Activated gamma-delta T cell treated with anti-CD3 and anti-CD28 coated beads, Interleukin-2, amount 50 U/mL, for 16 hours (primary cell): ENCODE results near the gene XRCC4.
"Not testable (repeated sequence)": the region's sequence is repeated elsewhere in the genome, so short reads cannot be mapped to it uniquely, and the experiment has no call there.

Experiments
- DNase-seq: peaks from one replicate; pipeline ENCODE4 v3.0.0-alpha.2; 2020; ENCODE audit warnings: low read depth

XRCC4 gene

DNA sequence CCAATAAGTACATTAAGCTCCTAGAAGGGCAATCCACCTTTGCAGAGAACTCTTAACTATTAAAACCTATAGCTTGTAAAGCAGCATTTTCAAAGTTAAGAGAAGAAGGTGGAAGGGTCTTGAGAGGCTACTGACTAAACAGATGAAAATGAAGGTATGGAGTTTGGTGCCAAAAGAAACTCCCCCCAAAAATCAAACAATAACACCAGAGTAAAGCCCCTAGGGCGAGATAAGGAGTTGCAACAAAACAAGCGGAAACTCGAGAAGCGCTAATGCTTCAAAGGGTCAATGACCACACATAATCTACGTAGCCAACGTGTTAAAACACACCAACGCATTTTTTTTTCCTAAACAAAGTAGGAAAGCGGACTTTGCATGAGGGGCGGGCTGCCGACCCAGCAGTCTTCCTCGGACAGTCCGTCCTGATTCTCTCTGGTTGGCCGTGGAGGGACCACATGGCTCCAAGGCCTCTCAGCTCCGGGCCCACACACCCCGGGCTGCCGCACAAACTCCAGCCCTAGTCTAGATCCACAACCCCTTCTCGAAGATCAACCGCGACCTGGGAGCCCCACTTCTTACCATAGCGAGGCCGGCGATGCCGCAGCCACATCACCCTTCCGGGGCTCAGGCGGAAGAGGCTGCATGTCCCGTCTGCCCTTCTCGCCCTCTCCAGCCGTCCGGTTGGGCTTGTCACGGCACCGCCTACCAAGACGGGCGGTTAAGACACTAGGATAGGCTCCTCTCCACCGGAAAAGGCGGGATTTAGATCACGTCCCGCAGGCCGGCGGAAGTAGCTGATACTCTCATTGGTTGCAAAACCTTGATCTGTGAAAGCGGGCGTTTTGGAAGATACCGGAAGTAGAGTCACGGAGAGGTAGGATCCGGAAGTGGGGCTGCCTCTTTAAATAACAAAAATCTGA lies at the start of gene XRCC4, which contains the start of gene TMEM167A:
XRCC4 (plus strand) TSS at position 806 of the 920 bp plus-strand sequence. CDS start 27,373 bp downstream, outside the sequence.
TMEM167A (minus strand) TSS at position 653 of the 920 bp plus-strand sequence; CDS start at position 582, 71 bp downstream.
- peak; percentile 92 for DNase-seq

DNA sequence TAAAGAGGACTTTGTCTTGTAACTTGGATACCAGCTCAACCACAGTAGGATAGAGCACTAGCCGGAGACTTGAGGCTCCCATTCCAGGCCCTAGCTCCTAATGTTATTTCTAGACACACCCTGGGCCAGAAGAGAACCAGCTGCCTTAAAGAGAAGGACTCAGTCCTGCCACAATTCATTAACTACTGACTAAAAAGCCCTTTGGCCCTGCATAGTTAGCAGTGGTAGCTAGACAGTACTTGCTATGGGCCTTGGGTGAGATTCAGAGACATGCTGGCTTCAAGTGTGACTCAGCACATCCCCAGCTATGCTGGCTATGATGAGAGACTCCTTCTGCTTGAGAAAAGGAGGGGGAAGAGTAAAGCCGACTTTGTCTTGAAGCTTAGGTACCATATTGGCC lies 47.4 kb upstream of the XRCC4 start:
- no peak for DNase-seq

DNA sequence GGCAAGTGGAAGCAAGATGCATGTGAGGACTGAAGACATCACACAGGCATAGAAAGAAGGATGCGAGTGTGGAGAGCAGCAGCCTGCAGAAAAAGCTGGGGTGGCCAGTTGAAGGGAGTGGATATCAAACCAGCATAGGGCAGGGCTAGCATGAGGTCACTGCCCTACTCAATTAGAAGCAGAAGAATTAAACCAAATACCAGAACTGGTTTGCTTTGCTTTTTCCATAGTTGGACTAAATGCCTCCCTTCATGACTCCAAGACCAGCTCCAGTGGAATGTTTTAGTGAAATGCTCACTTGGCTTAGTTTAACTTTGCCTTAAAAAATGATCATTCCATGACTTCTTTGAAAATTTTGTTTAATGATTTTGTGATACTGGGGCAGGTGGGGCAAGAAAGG lies 46.0 kb upstream of the XRCC4 start:
- DNase-seq = no peak

DNA sequence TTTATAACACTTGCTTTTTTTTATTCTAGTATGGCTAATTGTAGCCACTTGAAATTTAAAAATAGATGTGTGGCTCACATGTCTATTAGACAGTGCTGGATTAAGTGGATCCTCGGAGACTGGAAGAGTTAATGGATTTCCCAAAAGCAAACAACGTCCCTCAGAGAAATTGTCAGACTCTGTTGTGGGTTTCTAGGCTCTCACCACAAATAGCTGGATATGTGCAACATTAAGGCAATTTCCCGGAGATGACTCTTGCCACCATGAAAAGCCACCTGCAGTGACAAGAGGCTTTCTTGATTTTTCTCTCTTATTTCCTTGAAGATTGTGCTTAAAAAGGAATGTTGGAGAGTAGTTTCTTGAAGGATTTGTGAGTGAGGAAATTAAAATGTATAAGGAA lies 43.3 kb upstream of the XRCC4 start:
- no peak for DNase-seq

DNA sequence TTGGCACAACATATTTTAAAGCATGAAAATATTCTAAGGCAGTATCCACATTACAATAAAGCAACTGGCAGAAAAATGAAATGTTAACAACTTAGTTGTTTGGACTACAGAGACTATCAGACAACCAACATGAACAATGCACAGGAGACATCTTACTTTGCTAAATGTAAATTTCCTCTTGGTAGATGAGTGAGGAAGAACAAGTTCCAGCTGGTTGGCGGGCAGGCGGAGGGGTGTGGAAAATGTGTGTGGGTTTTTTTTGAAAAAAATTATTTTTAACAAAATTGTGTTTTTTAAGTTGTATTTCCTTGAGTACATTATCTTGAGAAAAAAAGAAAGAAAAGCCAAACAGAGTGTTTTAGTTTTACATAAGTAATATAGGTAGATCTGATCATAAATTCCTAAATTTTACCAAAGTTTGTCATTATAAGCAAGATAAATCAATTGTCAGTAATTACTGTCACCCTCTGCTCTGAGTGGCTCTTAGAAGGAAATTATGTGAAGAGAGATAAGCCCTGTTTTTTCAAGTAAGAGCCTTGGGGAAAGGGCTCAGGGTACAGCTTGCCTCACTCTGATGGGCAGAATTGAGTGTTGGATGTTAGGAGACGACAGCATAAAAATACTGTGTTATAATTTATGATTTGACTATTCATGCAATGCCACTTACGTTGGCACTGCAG lies 42.7 kb upstream of the XRCC4 start:
- DNase-seq = no peak

DNA sequence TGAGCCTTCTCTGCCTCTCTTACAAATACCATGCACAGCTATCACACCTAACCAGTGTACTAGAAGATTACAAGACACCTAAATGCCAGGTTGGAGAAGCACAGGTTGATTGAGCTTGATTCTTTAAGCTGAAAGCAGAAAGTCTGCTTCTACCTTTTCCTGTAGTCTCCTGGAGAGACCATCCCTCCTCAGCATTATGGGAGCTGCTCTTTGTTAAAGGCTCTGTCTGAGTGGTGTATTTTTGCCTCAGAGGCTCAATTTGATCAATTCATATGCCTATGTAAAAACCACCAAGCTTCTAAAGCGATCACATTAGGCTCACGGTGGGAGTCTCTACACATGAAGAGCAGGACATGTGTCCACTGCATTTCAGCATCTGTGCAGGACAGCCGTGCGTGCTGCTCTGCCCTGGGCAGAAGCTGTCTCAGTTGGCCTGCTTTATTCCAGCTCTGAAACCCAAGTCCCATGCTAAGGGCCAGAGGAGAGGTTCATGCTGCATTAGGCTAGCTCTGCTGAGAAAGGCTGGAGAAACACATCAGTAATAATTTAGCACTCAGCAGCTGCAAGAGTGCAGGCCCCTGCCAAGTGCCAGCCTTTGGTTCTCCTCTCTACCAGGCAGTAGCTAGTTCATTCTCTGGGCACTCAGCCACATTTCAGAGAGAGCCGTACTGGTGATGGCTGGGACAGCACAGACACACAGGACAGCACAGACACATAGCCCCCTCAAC lies 41.8 kb upstream of the XRCC4 start:
- DNase-seq = no peak

DNA sequence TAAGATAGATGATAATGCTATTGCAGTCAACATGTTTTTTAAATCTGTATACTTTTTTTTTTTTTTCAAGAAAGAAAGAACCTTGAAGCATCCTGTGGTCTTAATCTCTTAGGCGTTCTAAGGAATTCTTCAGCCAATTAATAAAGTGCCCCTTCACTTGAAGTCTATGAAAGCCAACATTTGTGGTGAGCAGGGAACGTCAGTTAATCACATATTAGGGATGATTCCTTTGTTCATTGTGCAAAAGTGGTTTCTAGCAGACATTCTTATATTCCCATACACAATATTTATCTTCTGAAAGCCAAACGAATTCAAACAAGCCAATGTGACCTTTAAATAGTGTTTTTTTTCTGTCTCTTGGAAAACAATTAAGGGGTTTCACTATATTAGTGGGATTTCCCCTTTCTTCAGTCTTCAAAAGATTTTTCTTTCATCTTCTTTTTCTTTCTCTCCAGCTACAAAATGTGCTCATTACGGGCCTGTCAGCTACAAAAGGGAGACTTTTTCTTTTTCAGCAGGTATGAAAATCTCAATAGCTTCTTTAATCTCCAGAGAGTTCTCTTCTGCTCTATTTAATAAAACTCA lies 40.3 kb upstream of the XRCC4 start:
- DNase-seq = no peak

DNA sequence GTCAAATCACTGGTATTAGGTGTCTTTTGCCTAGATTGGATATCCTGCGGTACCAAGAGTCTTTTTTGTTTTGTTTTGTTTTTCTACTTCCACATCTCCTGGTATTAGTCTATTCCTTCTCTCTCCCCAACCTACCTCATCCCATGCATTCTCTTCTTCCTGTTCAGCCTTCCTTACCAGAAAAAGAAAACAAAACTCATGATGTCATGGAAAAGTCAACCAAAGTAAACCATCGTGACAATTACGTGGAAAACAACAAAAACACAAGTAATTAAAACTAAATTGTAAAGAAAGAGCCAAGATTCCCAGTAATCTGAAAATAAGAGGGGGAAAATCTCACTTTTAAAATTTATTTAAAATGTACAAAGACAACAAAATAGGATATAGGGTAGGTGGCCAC lies 38.4 kb upstream of the XRCC4 start:
- DNase-seq = no peak

DNA sequence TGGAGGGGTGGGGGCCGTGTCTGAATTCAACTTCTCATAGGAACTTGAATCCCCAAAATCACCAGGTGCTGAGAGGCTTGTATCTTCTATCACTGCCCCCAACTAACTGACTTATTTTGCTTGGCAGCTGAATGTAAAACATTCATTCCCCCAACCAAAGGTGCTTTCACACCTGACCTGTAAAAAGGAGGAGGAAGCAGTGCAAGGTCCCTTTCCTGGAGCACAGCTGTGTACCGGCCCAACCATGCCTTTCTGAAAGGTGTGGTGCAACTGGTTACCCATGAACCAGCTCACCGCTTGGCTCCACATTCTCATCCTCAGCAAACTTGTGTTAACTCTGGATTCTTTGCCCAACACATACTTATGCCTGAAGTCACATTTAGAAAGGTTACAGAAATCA lies 34.8 kb upstream of the XRCC4 start:
- DNase-seq = no peak

DNA sequence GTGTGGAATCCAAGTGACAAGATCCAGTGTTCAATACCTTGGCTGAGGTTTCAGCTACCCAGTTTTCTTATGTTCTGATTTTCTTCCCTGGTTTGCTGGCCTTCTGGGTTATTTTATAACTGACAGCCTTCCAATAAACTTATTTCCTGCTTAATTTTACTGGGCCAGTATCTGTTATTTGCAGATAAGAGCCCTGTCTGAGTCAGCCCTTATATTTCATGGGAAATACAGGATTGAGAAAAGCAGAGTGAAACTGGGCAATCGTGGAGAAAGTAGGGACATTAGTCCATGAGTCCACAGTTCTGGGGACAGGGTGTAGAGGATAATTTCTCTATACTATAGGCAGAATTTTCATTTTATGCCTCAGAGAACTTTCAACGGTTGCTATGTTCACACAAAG lies 32.4 kb upstream of the XRCC4 start:
- DNase-seq = no peak

DNA sequence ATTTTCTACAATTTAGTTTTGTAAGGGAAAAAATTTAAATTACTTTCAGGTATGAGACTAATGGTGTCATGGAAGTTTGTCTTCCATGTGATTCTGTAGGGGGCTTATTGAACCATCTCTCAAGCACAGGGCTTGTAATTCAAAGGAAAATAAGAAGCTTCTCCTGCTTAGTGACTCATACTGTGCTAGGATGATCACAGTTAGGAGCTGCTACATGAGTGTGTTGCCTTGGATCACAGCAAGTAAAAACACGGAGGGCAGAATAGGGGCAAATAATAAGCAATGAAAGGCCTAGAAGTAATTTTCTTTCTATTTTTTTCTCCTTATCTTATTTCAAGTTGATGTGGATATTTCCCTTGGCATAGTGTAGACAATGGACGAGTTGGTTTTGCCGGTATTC lies 29.1 kb upstream of the XRCC4 start:
- no peak for DNase-seq

DNA sequence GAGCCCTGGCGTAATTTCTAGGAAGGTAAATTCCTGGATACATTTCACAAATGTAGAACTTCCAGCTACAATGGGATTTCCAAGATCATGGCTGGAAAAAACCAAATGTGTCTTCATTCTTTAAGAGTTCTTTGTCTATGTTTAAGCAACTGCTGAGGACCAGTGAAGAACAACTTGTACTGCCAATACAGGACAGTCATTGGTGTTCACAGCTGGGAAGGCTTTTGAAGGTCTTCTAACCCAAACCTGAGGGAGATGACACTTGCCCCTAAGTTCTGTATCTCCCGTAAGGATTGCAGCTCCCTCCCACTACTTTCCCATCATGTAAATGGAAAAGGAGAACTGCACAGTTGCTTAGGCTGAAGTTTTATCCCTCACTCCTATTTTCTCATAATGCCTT lies 28.5 kb upstream of the XRCC4 start:
- DNase-seq = no peak

DNA sequence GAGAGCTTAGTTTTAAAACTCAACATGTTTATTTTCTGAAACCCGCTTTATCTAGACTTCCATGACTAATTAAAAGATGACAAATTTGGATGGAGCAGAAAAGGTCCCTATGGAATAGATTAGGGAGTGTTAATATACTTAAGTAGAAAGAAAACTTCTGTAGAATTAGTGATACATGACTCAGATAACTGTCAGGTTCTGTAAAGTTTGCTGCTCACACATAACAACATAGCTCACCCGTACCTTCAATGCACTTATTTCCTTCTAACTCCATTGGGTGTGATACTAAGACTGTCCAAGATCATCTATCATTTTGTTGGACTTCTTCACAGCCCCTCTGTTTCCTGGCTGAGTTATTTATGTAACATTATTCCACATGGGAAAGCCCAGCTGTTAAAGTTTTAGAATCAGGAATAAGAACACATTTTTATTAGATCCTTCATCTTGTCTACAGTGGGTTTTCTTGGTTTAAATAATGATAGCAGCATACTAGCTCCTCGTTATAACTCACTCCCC lies 27.9 kb upstream of the XRCC4 start:
- no peak for DNase-seq

DNA sequence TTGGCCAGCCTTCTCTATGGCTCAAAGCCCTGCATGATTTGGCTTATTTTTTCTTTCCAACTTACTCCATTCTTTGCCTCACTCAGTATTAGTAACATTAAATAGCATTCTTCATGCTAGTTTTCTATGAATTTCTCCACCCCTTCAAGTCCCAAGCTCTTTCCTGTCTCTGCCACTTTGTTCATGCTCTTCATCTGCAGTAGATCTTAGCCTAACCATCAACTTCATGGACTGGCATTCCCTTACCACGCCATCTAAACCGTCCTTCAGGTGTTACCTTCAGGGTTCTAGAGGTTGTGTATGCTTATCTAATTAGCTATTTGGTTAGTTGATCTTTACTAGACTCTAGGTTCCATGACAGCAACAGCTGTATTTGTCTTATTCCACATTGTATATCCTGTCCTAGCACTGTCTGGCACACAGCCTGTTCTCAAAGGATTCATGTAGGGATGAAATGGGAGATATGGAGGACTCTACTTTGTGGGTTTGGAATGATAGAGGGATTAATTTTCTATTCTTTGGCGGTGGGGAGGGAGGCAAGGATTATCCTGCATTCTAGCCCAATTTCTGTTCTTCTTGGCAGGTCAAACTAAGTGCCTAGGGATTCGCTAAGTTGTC lies 26.5 kb upstream of the XRCC4 start:
- DNase-seq = no peak

DNA sequence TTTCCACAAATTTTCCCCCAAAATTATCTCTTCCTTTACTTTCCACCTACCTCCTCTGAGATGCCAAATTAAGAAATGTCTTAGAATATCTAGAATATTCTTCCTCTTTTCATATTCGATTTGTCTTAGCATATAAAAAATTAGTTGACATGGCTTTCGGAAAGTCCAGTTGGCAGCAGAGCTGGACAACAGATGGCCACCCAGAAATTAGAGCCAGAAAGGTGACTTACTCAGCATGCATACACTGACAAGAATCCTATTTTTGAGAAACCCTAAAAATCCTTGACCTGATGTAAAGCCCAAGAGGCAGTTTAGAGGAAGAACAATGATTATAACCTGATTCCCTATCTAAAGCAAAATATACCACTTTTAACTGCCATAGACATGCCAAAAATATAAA lies 22.2 kb upstream of the XRCC4 start:
- no peak for DNase-seq

DNA sequence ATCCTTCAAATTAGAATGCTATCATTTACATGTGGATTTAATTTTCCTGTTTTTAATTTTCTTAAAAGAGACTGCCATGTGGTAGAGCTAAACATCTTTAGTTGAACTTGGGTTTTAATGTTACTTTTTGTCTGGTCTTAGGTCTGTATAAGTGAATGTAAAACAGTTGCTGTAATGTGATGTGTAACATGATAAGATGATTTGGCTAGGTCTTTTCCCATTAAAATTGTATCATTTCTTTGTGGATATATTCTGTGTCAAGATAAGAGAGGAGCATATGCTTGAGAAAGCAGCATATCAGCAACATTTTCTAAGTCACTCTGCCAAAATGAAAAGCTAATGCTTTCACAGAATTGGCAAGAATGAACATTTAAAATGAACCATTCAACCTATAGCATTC lies 18.6 kb upstream of the XRCC4 start:
- DNase-seq = no peak

DNA sequence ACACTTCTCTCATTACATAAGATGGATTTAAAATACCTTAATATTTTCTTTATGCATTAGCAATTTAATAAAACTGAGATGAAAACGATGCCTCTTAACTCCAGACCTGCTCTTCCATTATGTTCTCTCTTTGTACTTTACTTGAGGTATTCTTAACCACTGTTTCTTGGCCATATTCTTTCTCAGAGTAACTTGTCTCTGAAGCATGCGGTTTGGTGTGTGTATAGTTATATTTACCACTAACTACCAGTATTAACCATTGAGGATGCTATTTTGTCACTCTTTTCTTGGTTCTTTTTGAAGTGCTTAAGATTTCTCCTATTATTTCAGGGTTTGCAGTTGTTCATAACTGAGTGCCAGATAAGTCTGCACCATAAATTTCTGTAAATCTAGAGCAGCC lies 18.0 kb upstream of the XRCC4 start:
- no peak for DNase-seq

DNA sequence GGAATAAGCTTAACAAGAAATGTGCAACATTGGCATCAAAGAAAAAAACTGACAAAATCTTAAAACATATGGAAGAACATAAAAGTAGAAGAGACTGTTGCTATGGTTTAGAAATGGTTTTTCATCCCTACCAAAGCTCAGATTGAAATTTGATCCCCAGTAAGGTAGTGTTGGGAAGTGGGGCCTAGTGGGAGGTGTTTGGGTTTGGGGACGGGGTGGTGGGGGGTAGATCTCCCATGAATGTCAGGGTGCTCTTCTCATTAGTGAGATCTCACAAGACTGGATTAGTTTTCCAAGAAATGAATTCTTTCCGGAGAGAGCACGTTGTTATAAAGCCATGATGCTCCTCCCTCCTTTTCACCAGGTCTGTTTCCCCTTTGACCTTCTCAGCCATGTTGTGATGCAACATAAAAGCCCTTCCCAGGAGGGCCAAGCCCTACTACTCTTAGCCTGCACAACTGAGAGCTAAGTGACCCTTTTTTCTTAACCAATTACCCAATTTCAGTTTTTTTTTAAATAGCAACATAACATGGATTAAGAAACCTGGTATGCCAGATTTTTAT lies 10.7 kb upstream of the XRCC4 start:
- DNase-seq = no peak

DNA sequence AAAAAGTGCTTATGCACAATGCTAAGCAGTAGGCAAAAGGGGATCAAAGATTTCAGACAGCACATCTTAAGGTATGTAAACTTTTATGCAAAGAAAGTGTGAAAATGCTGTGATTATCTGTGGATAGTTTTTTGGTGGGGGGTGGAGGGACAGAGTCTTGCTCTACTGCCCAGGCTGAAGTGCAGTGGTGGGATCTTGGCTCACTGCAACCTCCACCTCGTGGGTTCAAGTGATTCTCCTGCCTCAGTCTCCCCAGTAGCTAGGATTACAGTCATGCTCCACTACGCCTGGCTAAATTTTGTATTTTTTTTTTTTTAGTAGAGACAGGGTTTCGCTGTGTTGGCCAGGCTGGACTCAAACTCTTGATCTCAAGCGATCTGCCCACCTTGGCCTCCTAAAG lies 10.0 kb upstream of the XRCC4 start:
- DNase-seq = not testable (repeated sequence)

DNA sequence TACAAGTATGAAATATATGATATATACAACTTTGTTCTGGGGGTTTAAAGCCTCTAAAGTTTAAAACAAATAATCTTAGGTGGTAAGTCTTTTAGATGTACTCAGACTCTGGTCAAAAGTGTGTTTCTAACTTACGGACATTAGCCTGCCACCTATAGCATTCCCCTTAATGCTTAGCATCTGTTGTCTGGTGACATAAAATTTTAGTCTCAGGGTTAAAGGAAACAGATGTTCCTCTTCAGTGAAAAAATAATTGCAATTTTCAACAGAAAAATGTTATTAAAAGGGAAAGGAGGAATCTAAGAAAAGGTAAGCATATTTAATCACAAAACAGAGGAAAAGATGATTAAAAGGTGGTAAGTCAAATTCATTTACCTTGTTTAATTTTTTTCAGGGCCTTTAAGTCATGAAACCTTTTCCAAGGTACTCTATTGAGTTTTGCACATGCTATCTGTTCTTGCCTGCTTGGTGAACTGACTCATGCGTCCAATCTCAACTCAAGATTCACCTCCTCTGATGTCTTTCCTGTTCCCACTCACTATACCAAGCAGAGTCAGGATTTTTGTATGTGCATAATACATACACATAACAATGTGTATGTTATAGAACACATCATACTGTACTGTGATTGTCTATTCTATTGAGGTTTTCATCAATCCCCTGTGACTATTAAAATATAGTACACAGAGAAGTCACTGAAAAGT lies 8.1 kb upstream of the XRCC4 start:
- no peak for DNase-seq
